ENCODE measurements around the gene CNST.

GRCh38 chr1:246711548-246712003 lies 145.3 kb downstream of the CNST start:
- TF ChIP-seq POLR2A (IDR thresholded peaks at IDR 0.05), result no peak
- TF ChIP-seq CTCF (IDR thresholded peaks at IDR 0.05), result no peak
